ENCODE results near the gene SPATS2L.
A peak's percentile ranks its signal among the peaks of the same experiment; 100 is the strongest.

Gene SPATS2L

DNA sequence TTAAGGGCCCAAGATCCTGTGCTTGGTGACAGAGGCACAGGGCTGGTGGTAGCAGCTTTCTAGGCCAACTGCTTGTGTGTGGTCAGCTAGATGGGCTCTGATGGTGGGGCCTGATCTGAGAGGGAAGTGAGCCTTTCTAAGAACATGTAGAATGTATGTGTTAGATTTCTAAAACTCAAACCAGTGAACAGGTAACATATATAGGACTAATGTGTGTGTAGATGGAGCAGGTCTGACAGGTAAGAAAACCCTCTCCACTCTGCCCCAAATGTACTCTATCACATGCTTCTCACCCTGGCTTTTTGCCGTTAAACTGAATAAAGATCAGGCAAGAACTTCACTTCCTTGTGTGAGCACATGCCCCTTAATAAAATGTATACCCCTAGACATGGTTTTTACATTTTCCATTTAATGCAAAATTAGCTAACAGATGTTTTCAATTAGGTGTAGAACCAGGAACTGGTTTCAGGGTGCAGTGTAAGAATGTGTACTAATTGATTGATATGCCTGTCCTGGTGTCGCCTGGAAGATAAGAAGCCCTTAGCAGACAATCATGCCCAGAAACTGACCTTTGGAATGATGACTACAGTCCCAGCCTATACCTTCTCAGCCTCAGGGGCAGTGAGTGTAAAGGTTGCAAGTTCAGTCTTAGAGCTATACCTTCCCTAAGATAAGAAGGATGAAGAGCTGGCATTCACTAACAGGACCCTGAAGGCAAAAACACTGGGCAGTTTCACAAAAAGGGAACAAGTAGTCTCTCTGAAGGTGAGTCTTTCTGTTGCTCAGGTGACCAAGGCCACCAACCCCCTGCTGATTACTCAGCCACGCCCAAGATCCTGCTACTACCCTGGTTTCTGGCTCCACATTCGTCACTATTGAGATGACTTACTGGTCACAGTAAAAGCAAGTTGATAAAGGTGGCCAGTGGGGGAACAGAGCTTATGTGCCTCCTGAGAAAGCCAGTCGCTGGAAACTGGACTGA is 71.2 kb downstream of the SPATS2L start:
- no peak overlapping the region for H2BK15ac ChIP-seq (replicated peaks; ENCODE audit: low read depth)
- peak; percentile 60 for DNase-seq

DNA sequence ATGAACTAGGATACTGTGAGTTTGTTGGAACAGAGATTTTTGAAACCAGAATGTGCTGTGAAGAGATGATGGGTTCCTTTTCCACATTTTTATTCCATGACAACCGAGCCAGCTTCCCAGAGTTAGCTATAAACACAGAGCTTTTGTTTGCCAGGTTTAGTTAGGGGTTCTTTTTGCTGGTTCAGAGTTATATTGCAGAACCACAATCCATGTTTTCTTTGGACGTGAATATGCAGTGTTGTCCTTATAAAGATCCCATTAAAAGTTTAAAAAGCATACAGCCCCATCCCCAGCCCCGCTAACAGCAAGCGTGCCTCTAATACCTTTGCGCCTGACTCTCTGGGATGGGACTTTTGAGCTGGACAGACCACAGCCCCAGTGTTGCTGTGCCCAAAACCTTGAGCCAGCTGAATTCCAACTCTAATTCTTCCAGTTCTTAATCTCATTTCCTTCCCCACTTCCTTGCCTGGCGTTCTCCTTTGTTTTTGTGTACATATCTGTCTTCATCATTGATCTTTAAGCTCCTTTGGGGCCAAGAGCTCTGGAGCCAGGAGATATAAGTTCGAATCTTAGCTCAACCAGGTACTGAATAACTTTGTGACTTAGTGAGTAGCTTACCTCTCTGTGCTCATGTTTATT is 72.3 kb downstream of the SPATS2L start:
- Histone ChIP-seq H2BK15ac (replicated peaks; ENCODE audit: low read depth) (no peak overlapping the region), H3K18ac (ENCODE audit: low read length) (peak overlapping the region; percentile 51), H3K4ac (ENCODE audit: low read depth, low read length) (no peak overlapping the region), H3K4me2 (ENCODE audit: low read length) (no peak overlapping the region), H3K9ac (ENCODE audit: low read length) (peak overlapping the region; percentile 0), H3K79me2 (ENCODE audit: control insufficient read depth, insufficient read depth, low read length) (peaks cover 66% of the 10 kb centered on the region), H3K27me3 (ENCODE audit: insufficient read depth, low read length, poor library complexity) (no peaks in the 10 kb centered on the region), H2AK5ac (ENCODE audit: low read length) (no peak overlapping the region), H4K8ac (ENCODE audit: low read depth, low read length) (no peak overlapping the region), H2BK120ac (ENCODE audit: low read depth, low read length) (no peak overlapping the region), H3K36me3 (ENCODE audit: control insufficient read depth, insufficient read depth, low read length) (no peaks in the 10 kb centered on the region), H3K27ac (ENCODE audit: low read depth, low read length) (no peak overlapping the region), H3K56ac (ENCODE audit: low read length) (peak overlapping the region; percentile 18), H3K79me1 (ENCODE audit: low read length) (peaks cover 9% of the 10 kb centered on the region), H2BK5ac (ENCODE audit: low read length) (no peak overlapping the region), H4K5ac (ENCODE audit: low read length) (no peak overlapping the region), H3K4me1 (ENCODE audit: control insufficient read depth, low read depth, low read length) (peaks cover 35% of the 10 kb centered on the region), H3K4me3 (ENCODE audit: low read length) (no peak overlapping the region), H3K23ac (ENCODE audit: low read length) (no peak overlapping the region)
- DNase-seq: no peak
- WGBS (ENCODE audit: extremely low coverage, insufficient coverage, low lambda C conversion rate): no CpG with 5 or more reads among the region's 7 CpGs

More for the DNA sequence above, 71.2 kb downstream of the SPATS2L start:
- Histone ChIP-seq H3K9ac (ENCODE audit: low read length) (no peak overlapping the region), H3K4me3 (ENCODE audit: low read length) (no peak overlapping the region), H3K36me3 (ENCODE audit: control insufficient read depth, insufficient read depth, low read length) (no peaks in the 10 kb centered on the region), H3K4ac (ENCODE audit: low read depth, low read length) (no peak overlapping the region), H4K8ac (ENCODE audit: low read depth, low read length) (no peak overlapping the region), H2AK5ac (ENCODE audit: low read length) (no peak overlapping the region), H3K27me3 (ENCODE audit: insufficient read depth, low read length, poor library complexity) (no peaks in the 10 kb centered on the region), H2BK5ac (ENCODE audit: low read length) (no peak overlapping the region), H4K5ac (ENCODE audit: low read length) (no peak overlapping the region), H3K27ac (ENCODE audit: low read depth, low read length) (no peak overlapping the region), H3K4me2 (ENCODE audit: low read length) (no peak overlapping the region), H3K79me2 (ENCODE audit: control insufficient read depth, insufficient read depth, low read length) (peaks cover 64% of the 10 kb centered on the region), H3K56ac (ENCODE audit: low read length) (no peak overlapping the region), H3K18ac (ENCODE audit: low read length) (peak overlapping the region; percentile 76), H3K23ac (ENCODE audit: low read length) (no peak overlapping the region), H2BK120ac (ENCODE audit: low read depth, low read length) (no peak overlapping the region), H3K4me1 (ENCODE audit: control insufficient read depth, low read depth, low read length) (peaks cover 35% of the 10 kb centered on the region), H3K79me1 (ENCODE audit: low read length) (peaks cover 11% of the 10 kb centered on the region)
- no CpG with 5 or more reads among the region's 5 CpGs for WGBS (ENCODE audit: extremely low coverage, insufficient coverage, low lambda C conversion rate)

DNA sequence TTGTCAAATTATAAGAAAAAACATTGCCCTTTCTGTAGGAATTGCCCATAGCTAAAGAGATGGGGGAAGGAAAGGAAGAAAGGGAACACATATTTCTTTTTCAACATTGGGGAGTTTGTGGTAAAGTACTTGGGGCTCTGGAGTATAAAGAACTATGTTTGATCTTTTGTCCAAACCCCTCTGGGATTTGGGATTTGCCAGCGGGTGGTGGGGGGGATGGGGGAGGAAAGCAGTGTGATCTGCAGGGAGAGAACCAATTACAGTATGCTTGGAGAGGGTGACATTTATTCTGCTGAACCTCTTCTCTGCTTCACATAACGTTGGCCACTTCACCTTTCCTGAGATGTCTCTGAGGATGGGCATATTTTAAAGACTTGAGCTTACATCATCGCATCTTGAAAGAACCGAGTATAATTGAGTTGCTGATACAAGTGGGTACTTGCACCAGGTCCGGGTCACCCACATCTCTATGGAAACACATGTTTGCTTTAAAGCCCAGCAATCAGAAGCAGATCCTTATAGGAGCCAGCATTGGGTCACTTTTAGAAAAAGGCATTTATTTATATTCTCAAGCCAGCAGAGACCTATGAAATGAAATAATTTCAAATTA is 73.1 kb downstream of the SPATS2L start:
- Histone ChIP-seq H3K56ac (ENCODE audit: low read length) (peak overlapping the region; percentile 63), H2BK15ac (replicated peaks; ENCODE audit: low read depth) (no peak overlapping the region), H3K36me3 (ENCODE audit: control insufficient read depth, insufficient read depth, low read length) (no peaks in the 10 kb centered on the region), H3K4me1 (ENCODE audit: control insufficient read depth, low read depth, low read length) (peaks cover 35% of the 10 kb centered on the region), H4K5ac (ENCODE audit: low read length) (no peak overlapping the region), H3K79me1 (ENCODE audit: low read length) (peaks cover 9% of the 10 kb centered on the region), H2BK5ac (ENCODE audit: low read length) (no peak overlapping the region), H3K4me2 (ENCODE audit: low read length) (no peak overlapping the region), H3K27ac (ENCODE audit: low read depth, low read length) (no peak overlapping the region), H2AK5ac (ENCODE audit: low read length) (no peak overlapping the region), H4K8ac (ENCODE audit: low read depth, low read length) (no peak overlapping the region), H3K23ac (ENCODE audit: low read length) (no peak overlapping the region), H3K18ac (ENCODE audit: low read length) (no peak overlapping the region), H2BK120ac (ENCODE audit: low read depth, low read length) (no peak overlapping the region), H3K4ac (ENCODE audit: low read depth, low read length) (no peak overlapping the region), H3K27me3 (ENCODE audit: insufficient read depth, low read length, poor library complexity) (no peaks in the 10 kb centered on the region), H3K4me3 (ENCODE audit: low read length) (no peak overlapping the region), H3K9ac (ENCODE audit: low read length) (no peak overlapping the region), H3K79me2 (ENCODE audit: control insufficient read depth, insufficient read depth, low read length) (peaks cover 60% of the 10 kb centered on the region)
- no peak for DNase-seq
- no CpG with 5 or more reads among the region's 5 CpGs for WGBS (ENCODE audit: extremely low coverage, insufficient coverage, low lambda C conversion rate)

DNA sequence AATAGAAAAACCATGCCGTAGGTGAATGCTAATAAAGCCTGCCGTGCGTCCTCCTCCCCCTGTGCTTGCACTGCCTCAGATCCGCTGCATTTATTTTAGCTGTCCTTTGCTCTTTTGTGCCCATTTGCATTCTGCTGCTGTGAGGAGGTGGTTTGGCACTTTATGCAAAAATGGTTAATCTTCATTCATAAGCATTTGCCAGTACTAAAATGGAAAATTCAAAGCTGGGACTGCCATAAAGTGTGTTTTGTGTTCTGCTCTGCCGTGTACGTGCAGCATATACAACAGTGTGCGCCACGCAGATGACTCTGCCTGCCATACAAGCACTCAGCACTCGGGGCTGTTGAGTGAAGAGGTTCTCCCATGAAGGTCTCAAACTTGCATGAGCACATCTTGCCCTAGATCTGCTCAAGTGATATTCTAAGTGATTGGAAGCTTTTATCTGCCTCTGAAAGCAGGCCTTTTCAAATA is 73.6 kb downstream of the SPATS2L start:
- Histone ChIP-seq H2BK5ac (ENCODE audit: low read length) (no peak overlapping the region), H2BK120ac (ENCODE audit: low read depth, low read length) (no peak overlapping the region), H2BK15ac (replicated peaks; ENCODE audit: low read depth) (no peak overlapping the region), H3K79me2 (ENCODE audit: control insufficient read depth, insufficient read depth, low read length) (peaks cover 59% of the 10 kb centered on the region), H3K56ac (ENCODE audit: low read length) (no peak overlapping the region), H3K27ac (ENCODE audit: low read depth, low read length) (no peak overlapping the region), H3K23ac (ENCODE audit: low read length) (no peak overlapping the region), H2AK5ac (ENCODE audit: low read length) (no peak overlapping the region), H3K4ac (ENCODE audit: low read depth, low read length) (no peak overlapping the region), H4K8ac (ENCODE audit: low read depth, low read length) (no peak overlapping the region), H3K4me3 (ENCODE audit: low read length) (no peak overlapping the region), H3K36me3 (ENCODE audit: control insufficient read depth, insufficient read depth, low read length) (no peaks in the 10 kb centered on the region), H4K5ac (ENCODE audit: low read length) (no peak overlapping the region), H3K4me1 (ENCODE audit: control insufficient read depth, low read depth, low read length) (peaks cover 35% of the 10 kb centered on the region), H3K4me2 (ENCODE audit: low read length) (peak overlapping the region; percentile 9), H3K27me3 (ENCODE audit: insufficient read depth, low read length, poor library complexity) (no peaks in the 10 kb centered on the region), H3K9ac (ENCODE audit: low read length) (peak overlapping the region; percentile 6), H3K18ac (ENCODE audit: low read length) (no peak overlapping the region), H3K79me1 (ENCODE audit: low read length) (peaks cover 9% of the 10 kb centered on the region)
- no CpG with 5 or more reads among the region's 9 CpGs for WGBS (ENCODE audit: extremely low coverage, insufficient coverage, low lambda C conversion rate)
- DNase-seq: peak; percentile 64

DNA sequence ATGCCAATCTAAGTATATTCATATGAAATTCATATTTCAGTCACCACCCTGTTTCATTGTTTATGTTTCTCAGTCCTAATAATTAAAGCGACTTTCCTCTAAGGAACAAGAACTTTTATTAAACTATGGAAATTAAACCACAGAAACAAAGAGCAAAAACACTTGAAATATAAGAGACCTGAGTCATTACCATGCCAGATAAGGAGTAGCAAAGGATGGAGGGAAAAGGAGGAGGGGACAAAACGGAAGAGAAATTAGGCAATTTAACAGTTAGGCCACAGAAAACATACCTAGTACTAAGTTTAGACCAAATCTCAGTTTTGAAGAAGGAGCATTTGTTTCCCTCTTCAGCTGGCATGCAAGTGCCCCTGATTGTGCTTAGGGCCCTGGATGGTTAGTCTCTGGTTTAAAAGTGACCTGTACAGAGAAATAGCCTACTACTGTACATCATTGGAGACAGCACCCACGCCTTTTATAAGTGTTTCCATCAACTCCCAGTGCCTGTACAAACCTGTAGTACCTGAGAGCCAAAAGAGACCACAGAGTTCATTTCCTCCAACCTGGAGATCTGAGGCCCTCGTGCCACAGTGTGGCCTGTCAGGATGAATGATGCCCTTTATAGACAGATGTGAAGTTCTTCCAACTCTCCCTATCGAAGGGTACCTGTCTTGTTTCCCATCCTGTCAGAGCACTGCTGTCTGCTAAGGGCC is 74.5 kb downstream of the SPATS2L start:
- H2AK5ac ChIP-seq (ENCODE audit: low read length): no peak overlapping the region

More for the DNA sequence above, 74.5 kb downstream of the SPATS2L start:
- Histone ChIP-seq H4K8ac (ENCODE audit: low read depth, low read length) (no peak overlapping the region), H3K79me1 (ENCODE audit: low read length) (peaks cover 9% of the 10 kb centered on the region), H3K4me3 (ENCODE audit: low read length) (no peak overlapping the region), H4K5ac (ENCODE audit: low read length) (no peak overlapping the region), H3K27me3 (ENCODE audit: insufficient read depth, low read length, poor library complexity) (no peaks in the 10 kb centered on the region), H3K4ac (ENCODE audit: low read depth, low read length) (no peak overlapping the region), H3K23ac (ENCODE audit: low read length) (no peak overlapping the region), H3K4me2 (ENCODE audit: low read length) (no peak overlapping the region), H3K27ac (ENCODE audit: low read depth, low read length) (no peak overlapping the region), H3K79me2 (ENCODE audit: control insufficient read depth, insufficient read depth, low read length) (peaks cover 62% of the 10 kb centered on the region), H3K9ac (ENCODE audit: low read length) (no peak overlapping the region), H2BK120ac (ENCODE audit: low read depth, low read length) (no peak overlapping the region), H3K4me1 (ENCODE audit: control insufficient read depth, low read depth, low read length) (peaks cover 35% of the 10 kb centered on the region), H2BK15ac (replicated peaks; ENCODE audit: low read depth) (no peak overlapping the region), H3K36me3 (ENCODE audit: control insufficient read depth, insufficient read depth, low read length) (no peaks in the 10 kb centered on the region), H2BK5ac (ENCODE audit: low read length) (no peak overlapping the region), H3K18ac (ENCODE audit: low read length) (no peak overlapping the region), H3K56ac (ENCODE audit: low read length) (no peak overlapping the region)
- DNase-seq: no peak
- whole genome bisulfite sequencing (ENCODE audit: extremely low coverage, insufficient coverage, low lambda C conversion rate): no CpG with 5 or more reads among the region's 5 CpGs

Data from mesendoderm (in vitro differentiated cells).